ENCODE results near the gene NUP133.

NUP133 gene

GRCh38 chr1:229438021-229438420 is 70.1 kb downstream of the NUP133 start:
- no peak overlapping the region for H3K4me3 ChIP-seq (replicated peaks in 1 of 2; ENCODE audit: low read depth in 2 of 2, low read length in 2 of 2)
- TF ChIP-seq, protein P1, sequence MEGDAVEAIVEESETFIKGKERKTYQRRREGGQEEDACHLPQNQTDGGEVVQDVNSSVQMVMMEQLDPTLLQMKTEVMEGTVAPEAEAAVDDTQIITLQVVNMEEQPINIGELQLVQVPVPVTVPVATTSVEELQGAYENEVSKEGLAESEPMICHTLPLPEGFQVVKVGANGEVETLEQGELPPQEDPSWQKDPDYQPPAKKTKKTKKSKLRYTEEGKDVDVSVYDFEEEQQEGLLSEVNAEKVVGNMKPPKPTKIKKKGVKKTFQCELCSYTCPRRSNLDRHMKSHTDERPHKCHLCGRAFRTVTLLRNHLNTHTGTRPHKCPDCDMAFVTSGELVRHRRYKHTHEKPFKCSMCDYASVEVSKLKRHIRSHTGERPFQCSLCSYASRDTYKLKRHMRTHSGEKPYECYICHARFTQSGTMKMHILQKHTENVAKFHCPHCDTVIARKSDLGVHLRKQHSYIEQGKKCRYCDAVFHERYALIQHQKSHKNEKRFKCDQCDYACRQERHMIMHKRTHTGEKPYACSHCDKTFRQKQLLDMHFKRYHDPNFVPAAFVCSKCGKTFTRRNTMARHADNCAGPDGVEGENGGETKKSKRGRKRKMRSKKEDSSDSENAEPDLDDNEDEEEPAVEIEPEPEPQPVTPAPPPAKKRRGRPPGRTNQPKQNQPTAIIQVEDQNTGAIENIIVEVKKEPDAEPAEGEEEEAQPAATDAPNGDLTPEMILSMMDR (IDR thresholded peaks at IDR 0.05; ENCODE audit: low read depth, low read length), result no peak

GRCh38 chr1:229437443-229437842 is 70.7 kb downstream of the NUP133 start:
- TF ChIP-seq, protein P1 (IDR thresholded peaks at IDR 0.05; ENCODE audit: low read depth, low read length), result no peak
- peak in 1 of 2 donors; percentile 16 for DNase-seq (ENCODE audit: low read depth in 2 of 2)
- no peak overlapping the region for H3K4me3 ChIP-seq (replicated peaks in 1 of 2; ENCODE audit: low read depth in 2 of 2, low read length in 2 of 2)

More at GRCh38 chr1:229438021-229438420, 70.1 kb downstream of the NUP133 start:
- DNase-seq (ENCODE audit: low read depth in 2 of 2), result no peak

GRCh38 chr1:229436201-229436600 is 71.9 kb downstream of the NUP133 start:
- TF ChIP-seq, protein P1 (IDR thresholded peaks at IDR 0.05; ENCODE audit: low read depth, low read length), result no peak
- H3K4me3 ChIP-seq (replicated peaks in 1 of 2; ENCODE audit: low read depth in 2 of 2, low read length in 2 of 2), result no peak overlapping the region
- DNase-seq (ENCODE audit: low read depth in 2 of 2), result no peak

DNA sequence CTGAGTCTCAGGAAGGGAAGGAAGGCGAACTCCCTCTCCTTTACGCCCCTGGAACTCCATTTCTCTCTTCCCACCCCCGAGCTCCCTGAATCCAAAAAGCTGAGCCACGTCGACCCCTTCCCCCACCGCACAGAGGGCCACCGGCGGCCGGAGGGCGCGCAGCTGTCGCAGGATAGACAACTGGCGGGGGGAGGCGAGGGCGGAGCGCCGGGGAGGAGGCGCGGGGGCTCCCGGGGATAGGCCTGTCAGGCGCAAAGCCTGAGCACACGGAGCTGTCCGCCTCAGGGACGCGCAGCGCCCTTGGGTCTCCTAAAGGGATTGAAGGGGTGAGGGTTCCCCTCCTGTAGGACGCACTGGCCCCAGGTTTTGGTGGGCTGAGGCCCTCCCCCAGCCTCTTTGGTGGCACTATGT is 73.5 kb downstream of the NUP133 start:
- DNase-seq (ENCODE audit: low read depth in 2 of 2), result no peak
- H3K4me3 ChIP-seq (replicated peaks in 1 of 2; ENCODE audit: low read depth in 2 of 2, low read length in 2 of 2), result no peak overlapping the region
- TF ChIP-seq, protein P1 (IDR thresholded peaks at IDR 0.05; ENCODE audit: low read depth, low read length), result no peak

- DNase-seq (ENCODE audit: low read depth in 2 of 2), result no peak
- H3K4me3 ChIP-seq (replicated peaks in 1 of 2; ENCODE audit: low read depth in 2 of 2, low read length in 2 of 2), result no peak within 1 kb of the TSS
- TF ChIP-seq, protein P1 (IDR thresholded peaks at IDR 0.05; ENCODE audit: low read depth, low read length), result no peak
These were observed 74.0 kb downstream of the NUP133 start, which contains the start of gene ACTA1 for GRCh38 chr1:229434005-229434640. Gene ACTA1, minus strand, starts transcription at chr1:229434094. Its CDS starts 979 bp downstream, at chr1:229433115.

DNA sequence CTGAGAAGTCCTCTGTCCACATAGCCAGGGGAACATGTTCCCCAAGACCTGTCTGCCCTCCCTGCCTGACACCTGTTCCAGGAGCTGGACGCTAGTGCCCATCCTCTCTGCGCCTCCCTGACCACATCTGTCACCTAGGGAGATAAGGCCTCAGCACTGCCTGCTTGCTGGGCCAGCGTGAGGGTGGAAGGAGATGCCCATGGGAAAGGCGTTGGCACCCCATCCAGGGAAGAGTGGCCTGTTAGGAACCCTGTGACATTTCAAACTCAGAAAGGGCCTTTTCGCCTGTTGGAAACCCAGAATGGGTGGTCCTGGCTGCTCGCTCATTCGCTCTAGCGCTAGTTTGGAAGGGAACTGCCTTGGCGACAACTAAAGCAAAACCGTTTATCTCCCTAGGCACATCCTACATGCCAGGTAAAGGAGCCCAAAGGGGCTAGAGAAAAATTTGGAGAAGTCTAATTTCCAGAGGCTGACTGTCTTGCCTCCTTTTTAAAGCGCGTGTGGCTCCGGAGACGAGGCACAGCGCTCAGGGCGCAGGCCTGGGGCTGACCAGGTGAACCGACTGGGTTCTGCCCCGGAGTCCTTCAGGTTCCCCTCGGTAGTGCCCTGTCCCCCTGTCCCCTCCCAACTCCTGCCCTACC is 74.7 kb downstream of the NUP133 start:
- TF ChIP-seq, protein P1 (IDR thresholded peaks at IDR 0.05; ENCODE audit: low read depth, low read length), result no peak
- DNase-seq (ENCODE audit: low read depth in 2 of 2), result no peak
- no peak overlapping the region for H3K4me3 ChIP-seq (replicated peaks in 1 of 2; ENCODE audit: low read depth in 2 of 2, low read length in 2 of 2)
